Trophoblast cell (in vitro differentiated cells and primary cell): Measurements from ENCODE around the gene RBFOX1. TPM values are rescaled to one million over a fixed set of nuclear protein-coding genes. Genes with fewer than 3 reads are reported as not detected.

Experiments
- DNase-seq, 2 donors: peaks; one replicate each; pipeline ENCODE4 v3.0.0-alpha.2; 2016
- H2AFZ ChIP-seq: 2 replicates; pipeline ENCODE4 v1.6.1; 2013; ENCODE audit warnings: low read length, moderate library complexity, mild to moderate bottlenecking; ENCODE audit not compliant: insufficient read depth, poor library complexity
- H2AK5ac ChIP-seq: 2 replicates; pipeline ENCODE4 v1.6.1; 2013; ENCODE audit warnings: mild to moderate bottlenecking, low read length
- H2BK120ac ChIP-seq: 2 replicates; pipeline ENCODE4 v1.6.1; 2013; ENCODE audit warnings: low read length, mild to moderate bottlenecking, moderate library complexity; ENCODE audit not compliant: insufficient read depth, poor library complexity
- H2BK12ac ChIP-seq: 2 replicates; pipeline ENCODE4 v1.6.1; 2013; ENCODE audit warnings: mild to moderate bottlenecking, low read length, moderate library complexity
- H2BK5ac ChIP-seq: 2 replicates; pipeline ENCODE4 v1.6.1; 2013; ENCODE audit warnings: low read length, low read depth, moderate library complexity, mild to moderate bottlenecking; ENCODE audit not compliant: poor library complexity
- H3K14ac ChIP-seq: 2 replicates; pipeline ENCODE4 v1.6.1; 2013; ENCODE audit warnings: mild to moderate bottlenecking, low read length
- H3K18ac ChIP-seq: 2 replicates; pipeline ENCODE4 v1.6.1; 2013; ENCODE audit warnings: mild to moderate bottlenecking, low read length
- H3K23ac ChIP-seq: 2 replicates; pipeline ENCODE4 v1.6.1; 2013; ENCODE audit warnings: low read length
- H3K27ac ChIP-seq: 2 replicates; pipeline ENCODE4 v1.5.1; 2013; ENCODE audit warnings: low read depth, mild to moderate bottlenecking, inconsistent platforms, low read length, moderate library complexity
- H3K27me3 ChIP-seq: 2 replicates; pipeline ENCODE4 v1.6.1; 2013; ENCODE audit warnings: inconsistent platforms, mild to moderate bottlenecking, low read length, moderate library complexity; ENCODE audit not compliant: insufficient read depth
- H3K36me3 ChIP-seq, 2 experiments: 1 replicate in 1 of 2; 2 replicates in 1 of 2; pipeline ENCODE4 v1.6.1; 2013; ENCODE audit warnings: low read length in 2 of 2, mild to moderate bottlenecking in 2 of 2, moderate library complexity in 1 of 2; ENCODE audit not compliant: insufficient read depth in 2 of 2, control insufficient read depth in 1 of 2
- H3K4ac ChIP-seq: 2 replicates; pipeline ENCODE4 v1.6.1; 2013; ENCODE audit warnings: low read depth, mild to moderate bottlenecking, low read length, moderate library complexity
- H3K4me1 ChIP-seq, 2 experiments: 1 replicate in 1 of 2; 2 replicates in 1 of 2; pipeline ENCODE4 v1.6.1; 2013; ENCODE audit warnings: low read length in 2 of 2, mild to moderate bottlenecking in 2 of 2, moderate library complexity in 1 of 2; ENCODE audit not compliant: insufficient read depth in 2 of 2, control insufficient read depth in 1 of 2
- H3K4me2 ChIP-seq: 2 replicates; pipeline ENCODE4 v1.6.1; 2013; ENCODE audit warnings: inconsistent platforms, mild to moderate bottlenecking, low read length, moderate library complexity
- H3K4me3 ChIP-seq: 2 replicates; pipeline ENCODE4 v1.5.1; 2013; ENCODE audit warnings: mild to moderate bottlenecking, low read depth, low read length, inconsistent platforms
- H3K79me1 ChIP-seq: one replicate; pipeline ENCODE4 v1.6.1; 2013; ENCODE audit warnings: low read length
- H3K79me2 ChIP-seq: 2 replicates; pipeline ENCODE4 v1.6.1; 2013; ENCODE audit warnings: low read length, mild to moderate bottlenecking; ENCODE audit not compliant: control insufficient read depth, insufficient read depth, poor library complexity
- H3K9ac ChIP-seq: 2 replicates; pipeline ENCODE4 v1.6.1; 2013; ENCODE audit warnings: mild to moderate bottlenecking, low read length
- H3K9me3 ChIP-seq: 2 replicates; pipeline ENCODE4 v1.6.1; 2013; ENCODE audit warnings: low read depth, mild to moderate bottlenecking, control low read depth, inconsistent platforms, low read length; ENCODE audit not compliant: insufficient read depth
- H4K12ac ChIP-seq: 2 replicates; pipeline ENCODE4 v1.6.1; 2013; ENCODE audit warnings: low read depth, mild to moderate bottlenecking, low read length, moderate library complexity
- H4K8ac ChIP-seq: 2 replicates; pipeline ENCODE4 v1.6.1; 2013; ENCODE audit warnings: low read depth, mild to moderate bottlenecking, low read length, moderate library complexity
- H4K91ac ChIP-seq: one replicate; pipeline ENCODE4 v1.6.1; 2013; ENCODE audit warnings: low read depth, mild to moderate bottlenecking, low read length, moderate library complexity
- WGBS: extraction: QIAGEN DNeasy Blood & Tissue Kit; methylation state at CpG from one replicate; pipeline ENCODE4 v1.1.7; 2013; ENCODE audit warnings: missing lambda C conversion rate; ENCODE audit not compliant: insufficient read length, insufficient coverage; ENCODE audit errors: extremely low coverage; 5-methylcytosine and 5-hydroxymethylcytosine counted together
- polyA plus RNA-seq: library from polyadenylated mRNA; stranded (reverse); fragments of 200-250 nt; gene quantifications from 2 replicates; pipeline ENCODE4 v1.2.3, GENCODE V29; 2013

Gene RBFOX1
- polyA plus RNA-seq, result 0.15 and 0.19 TPM in 2 replicates

GRCh38 chr16:7332611-7333010 is at the start of gene RBFOX1:
RBFOX1 (plus strand) TSS chr16:7332845.
- H3K4ac ChIP-seq, result no peak within 1 kb of the TSS
- DNase-seq, result no peak
- no peak within 1 kb of the TSS for H3K4me3 ChIP-seq
- no peak within 1 kb of the TSS for H2BK12ac ChIP-seq
- no peak within 1 kb of the TSS for H3K27ac ChIP-seq
- no peak within 1 kb of the TSS for H4K12ac ChIP-seq
- H2AK5ac ChIP-seq, result no peak within 1 kb of the TSS
- H3K9ac ChIP-seq, result no peak within 1 kb of the TSS
- H4K91ac ChIP-seq, result no peak within 1 kb of the TSS
- no peak within 1 kb of the TSS for H2BK120ac ChIP-seq
- no peaks in the 10 kb centered on the region for H3K79me2 ChIP-seq
- no peak within 1 kb of the TSS for H3K23ac ChIP-seq
- H2BK5ac ChIP-seq, result no peak within 1 kb of the TSS
- no peak within 1 kb of the TSS for H3K14ac ChIP-seq
- H4K8ac ChIP-seq, result no peak within 1 kb of the TSS
- H3K36me3 ChIP-seq, result no peaks in the 10 kb centered on the region
- H3K18ac ChIP-seq, result no peak within 1 kb of the TSS
- WGBS, result no CpG with 5 or more reads among the region's 8 CpGs
- peaks cover 2 to 3% of the 10 kb centered on the region in 2 experiments for H3K4me1 ChIP-seq
- H3K4me2 ChIP-seq, result no peak within 1 kb of the TSS
- H2AFZ ChIP-seq, result no peak within 1 kb of the TSS
- no peaks in the 10 kb centered on the region for H3K9me3 ChIP-seq
- H3K27me3 ChIP-seq, result no peaks in the 10 kb centered on the region
- H3K79me1 ChIP-seq, result no peaks in the 10 kb centered on the region

- H4K8ac ChIP-seq, result no peak overlapping the region
- no peak overlapping the region for H3K9ac ChIP-seq
- H3K36me3 ChIP-seq, result no peaks in the 10 kb centered on the region
- no peak overlapping the region for H3K14ac ChIP-seq
- no peaks in the 10 kb centered on the region for H3K79me1 ChIP-seq
- H4K12ac ChIP-seq, result no peak overlapping the region
- H2BK120ac ChIP-seq, result no peak overlapping the region
- H2AFZ ChIP-seq, result no peak overlapping the region
- no peaks in the 10 kb centered on the region for H3K9me3 ChIP-seq
- no peak overlapping the region for H3K18ac ChIP-seq
- no peak for DNase-seq
- no peak overlapping the region for H3K4me3 ChIP-seq
- no peak overlapping the region for H4K91ac ChIP-seq
- H3K4me2 ChIP-seq, result no peak overlapping the region
- H3K79me2 ChIP-seq, result no peaks in the 10 kb centered on the region
- no CpG with 5 or more reads among the region's 4 CpGs for WGBS
- no peak overlapping the region for H2AK5ac ChIP-seq
- H2BK12ac ChIP-seq, result no peak overlapping the region
- no peak overlapping the region for H3K4ac ChIP-seq
- no peak overlapping the region for H3K23ac ChIP-seq
- no peak overlapping the region for H2BK5ac ChIP-seq
- no peaks in the 10 kb centered on the region for H3K4me1 ChIP-seq
- no peaks in the 10 kb centered on the region for H3K27me3 ChIP-seq
- H3K27ac ChIP-seq, result no peak overlapping the region
Observed at GRCh38 chr16:7284780-7285179, 47.9 kb upstream of the RBFOX1 start.

DNA sequence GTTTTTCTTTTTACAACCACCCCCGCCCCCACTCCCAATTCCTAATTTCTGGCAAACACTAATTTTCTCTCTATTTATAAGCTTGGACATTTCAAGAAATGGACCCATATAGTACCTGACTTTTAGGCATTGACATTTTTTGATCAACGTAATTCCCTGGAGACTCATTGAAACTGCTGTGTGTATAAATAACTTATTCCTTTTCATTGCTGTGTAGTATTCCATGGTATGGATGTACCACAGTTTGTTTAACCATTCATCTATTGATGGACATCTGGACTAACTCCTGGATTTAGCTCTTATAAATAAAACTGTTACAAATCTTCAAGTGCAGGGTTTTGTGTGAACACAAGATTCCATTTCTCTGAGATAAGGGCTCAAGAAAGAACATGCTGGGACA is 47.1 kb upstream of the RBFOX1 start:
- DNase-seq, result no peak
- no peak overlapping the region for H3K4ac ChIP-seq
- no peak overlapping the region for H4K12ac ChIP-seq
- H3K4me1 ChIP-seq, result no peaks in the 10 kb centered on the region
- no peak overlapping the region for H2BK5ac ChIP-seq
- H2AFZ ChIP-seq, result no peak overlapping the region
- H3K14ac ChIP-seq, result no peak overlapping the region
- no peak overlapping the region for H3K23ac ChIP-seq
- H3K36me3 ChIP-seq, result no peaks in the 10 kb centered on the region
- no peak overlapping the region for H3K27ac ChIP-seq
- H2AK5ac ChIP-seq, result no peak overlapping the region
- H2BK120ac ChIP-seq, result no peak overlapping the region
- H3K18ac ChIP-seq, result no peak overlapping the region
- H3K4me2 ChIP-seq, result no peak overlapping the region
- no peak overlapping the region for H2BK12ac ChIP-seq
- 100% methylated on average over 1 of the region's 2 CpGs for WGBS
- H3K9me3 ChIP-seq, result no peaks in the 10 kb centered on the region
- H3K79me2 ChIP-seq, result no peaks in the 10 kb centered on the region
- no peak overlapping the region for H4K8ac ChIP-seq
- H3K4me3 ChIP-seq, result no peak overlapping the region
- H3K9ac ChIP-seq, result no peak overlapping the region
- no peaks in the 10 kb centered on the region for H3K79me1 ChIP-seq
- no peaks in the 10 kb centered on the region for H3K27me3 ChIP-seq
- H4K91ac ChIP-seq, result no peak overlapping the region

GRCh38 chr16:7289299-7289698 is 43.3 kb upstream of the RBFOX1 start:
- Histone ChIP-seq H2BK120ac (no peak overlapping the region), H3K4ac (no peak overlapping the region), H2AK5ac (no peak overlapping the region), H3K27ac (no peak overlapping the region), H3K36me3 (no peaks in the 10 kb centered on the region), H3K18ac (no peak overlapping the region), H3K4me2 (no peak overlapping the region), H3K79me2 (no peaks in the 10 kb centered on the region), H4K91ac (no peak overlapping the region), H3K27me3 (no peaks in the 10 kb centered on the region), H4K12ac (no peak overlapping the region), H2BK5ac (no peak overlapping the region), H2BK12ac (no peak overlapping the region), H3K9me3 (no peaks in the 10 kb centered on the region), H3K4me1 (no peaks in the 10 kb centered on the region), H3K9ac (no peak overlapping the region), H3K79me1 (no peaks in the 10 kb centered on the region), H4K8ac (no peak overlapping the region), H3K23ac (no peak overlapping the region), H3K4me3 (no peak overlapping the region), H2AFZ (no peak overlapping the region), H3K14ac (no peak overlapping the region)
- WGBS, result no CpG with 5 or more reads among the region's 3 CpGs
- DNase-seq, result no peak
